Measurements from ENCODE around the gene CCDC80.

DNA sequence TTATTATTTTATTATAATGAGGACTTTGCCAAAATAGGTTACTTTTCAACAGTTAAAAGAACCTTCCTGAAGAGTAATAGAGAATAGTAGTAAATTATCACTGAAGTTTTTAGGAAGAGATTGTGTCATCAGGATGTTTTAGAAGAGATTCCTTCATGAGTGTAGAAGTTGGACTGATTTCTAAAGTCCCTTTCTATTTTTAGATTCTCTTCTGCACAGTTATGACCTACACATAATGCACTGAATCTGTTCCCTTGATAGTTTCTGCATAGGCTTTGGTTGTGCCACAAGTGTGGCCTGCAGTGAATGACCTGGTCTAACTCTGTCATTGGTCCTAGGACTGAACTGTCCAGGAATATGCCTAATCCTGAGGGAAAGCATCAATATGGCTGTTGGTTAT lies 55.2 kb downstream of the CCDC80 start:
- TF ChIP-seq, protein P1, sequence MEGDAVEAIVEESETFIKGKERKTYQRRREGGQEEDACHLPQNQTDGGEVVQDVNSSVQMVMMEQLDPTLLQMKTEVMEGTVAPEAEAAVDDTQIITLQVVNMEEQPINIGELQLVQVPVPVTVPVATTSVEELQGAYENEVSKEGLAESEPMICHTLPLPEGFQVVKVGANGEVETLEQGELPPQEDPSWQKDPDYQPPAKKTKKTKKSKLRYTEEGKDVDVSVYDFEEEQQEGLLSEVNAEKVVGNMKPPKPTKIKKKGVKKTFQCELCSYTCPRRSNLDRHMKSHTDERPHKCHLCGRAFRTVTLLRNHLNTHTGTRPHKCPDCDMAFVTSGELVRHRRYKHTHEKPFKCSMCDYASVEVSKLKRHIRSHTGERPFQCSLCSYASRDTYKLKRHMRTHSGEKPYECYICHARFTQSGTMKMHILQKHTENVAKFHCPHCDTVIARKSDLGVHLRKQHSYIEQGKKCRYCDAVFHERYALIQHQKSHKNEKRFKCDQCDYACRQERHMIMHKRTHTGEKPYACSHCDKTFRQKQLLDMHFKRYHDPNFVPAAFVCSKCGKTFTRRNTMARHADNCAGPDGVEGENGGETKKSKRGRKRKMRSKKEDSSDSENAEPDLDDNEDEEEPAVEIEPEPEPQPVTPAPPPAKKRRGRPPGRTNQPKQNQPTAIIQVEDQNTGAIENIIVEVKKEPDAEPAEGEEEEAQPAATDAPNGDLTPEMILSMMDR (IDR thresholded peaks at IDR 0.05), result no peak
- no peak for TF ChIP-seq POLR2A (IDR thresholded peaks at IDR 0.05)
